GM23338 (cell line): ENCODE data around the gene MYO18A. TPM values are rescaled to one million over a fixed set of nuclear protein-coding genes. Genes with fewer than 3 reads are reported as not detected.

Experiments
- ATAC-seq: fragments of 200-7000 bp; cut with Tn5 transposase; 3 replicates; pipeline ENCODE4 v1.9.1; 2020
- DNase-seq: peaks from one replicate; pipeline ENCODE4 v3.0.0-alpha.2; 2015; ENCODE audit warnings: low spot score
- H2AFZ ChIP-seq: fragments of 200-600 bp; sonication (generic); 2 replicates; pipeline ENCODE4 v1.8.0; 2016; ENCODE audit warnings: antibody characterized with exemption, mild to moderate bottlenecking, moderate library complexity
- H3F3A ChIP-seq: fragments of 200-600 bp; sonication (generic); replicated peaks from 2 replicates; pipeline ENCODE4 v1.8.0; 2017; ENCODE audit warnings: antibody characterized with exemption, mixed run types, low read depth
- H3K27ac ChIP-seq: fragments of 200-600 bp; sonication (generic); 2 replicates; pipeline ENCODE4 v1.6.1; 2016; ENCODE audit warnings: low read depth
- H3K27me3 ChIP-seq: fragments of 200-600 bp; sonication (generic); 2 replicates; pipeline ENCODE4 v1.8.0; 2016; ENCODE audit warnings: mild to moderate bottlenecking, mixed run types, moderate library complexity; ENCODE audit not compliant: insufficient read depth
- H3K36me3 ChIP-seq: fragments of 200-600 bp; sonication (generic); 2 replicates; pipeline ENCODE4 v1.8.0; 2016; ENCODE audit warnings: mild to moderate bottlenecking; ENCODE audit not compliant: insufficient read depth
- H3K4me1 ChIP-seq: fragments of 200-600 bp; sonication (generic); 2 replicates; pipeline ENCODE4 v1.8.0; 2016; ENCODE audit warnings: mild to moderate bottlenecking, moderate library complexity; ENCODE audit not compliant: insufficient read depth
- H3K4me2 ChIP-seq: fragments of 200-600 bp; sonication (generic); 2 replicates; pipeline ENCODE4 v1.7.1; 2017; ENCODE audit warnings: mixed run types
- H3K4me3 ChIP-seq: fragments of 200-600 bp; sonication (generic); 2 replicates; pipeline ENCODE4 v1.6.1; 2016; ENCODE audit warnings: mixed run types
- H3K79me2 ChIP-seq: fragments of 200-600 bp; sonication (generic); replicated peaks from 2 replicates; pipeline ENCODE4 v1.8.0; 2017; ENCODE audit warnings: mild to moderate bottlenecking; ENCODE audit not compliant: insufficient read depth
- H3K9me2 ChIP-seq: fragments of 200-600 bp; sonication (generic); 2 replicates; pipeline ENCODE4 v1.8.0; 2017; ENCODE audit not compliant: insufficient read depth
- H4K20me1 ChIP-seq: fragments of 200-600 bp; sonication (generic); replicated peaks from 2 replicates; pipeline ENCODE4 v1.8.0; 2017; ENCODE audit warnings: mild to moderate bottlenecking; ENCODE audit not compliant: insufficient read depth
- H3K27ac Mint-ChIP-seq: 2 replicates; pipeline ENCODE4 v1.8.0; 2020; ENCODE audit warnings: inconsistent platforms, mild to moderate bottlenecking, moderate library complexity, mixed read lengths
- H3K27me3 Mint-ChIP-seq: 3 replicates; pipeline ENCODE4 v1.8.0; 2022; ENCODE audit warnings: low read depth, mild to moderate bottlenecking, moderate library complexity, mixed read lengths, inconsistent platforms; ENCODE audit not compliant: insufficient read depth, poor library complexity
- H3K36me3 Mint-ChIP-seq: 3 replicates; pipeline ENCODE4 v1.8.0; 2021; ENCODE audit warnings: low read depth, mild to moderate bottlenecking, inconsistent platforms, moderate library complexity, mixed read lengths
- H3K4me1 Mint-ChIP-seq: 3 replicates; pipeline ENCODE4 v1.8.0; 2020; ENCODE audit warnings: mild to moderate bottlenecking, inconsistent platforms, mixed read lengths
- H3K4me3 Mint-ChIP-seq: 3 replicates; pipeline ENCODE4 v1.8.0; 2021; ENCODE audit warnings: moderate library complexity, mild to moderate bottlenecking, inconsistent platforms, mixed read lengths
- H3K9me3 Mint-ChIP-seq: 3 replicates; pipeline ENCODE4 v1.8.0; 2020; ENCODE audit warnings: moderate library complexity, mild to moderate bottlenecking, inconsistent platforms, mixed read lengths
- EZH2phosphoT487 ChIP-seq: fragments of 200-600 bp; sonication (generic); IDR thresholded peaks from one replicate; pipeline ENCODE4 v1.8.1; 2018; ENCODE audit warnings: antibody characterized with exemption; ENCODE audit not compliant: unreplicated experiment
- JUNB ChIP-seq: IDR thresholded peaks from one replicate; pipeline ENCODE4 v1.6.1; 2016; ENCODE audit warnings: antibody characterized with exemption; ENCODE audit not compliant: unreplicated experiment
- NANOG ChIP-seq: IDR thresholded peaks from 2 replicates; pipeline ENCODE4 v1.6.1; 2016; ENCODE audit warnings: antibody characterized with exemption, borderline replicate concordance
- POLR2AphosphoS5 ChIP-seq: IDR thresholded peaks from 2 replicates; pipeline ENCODE4 v1.6.1; 2016; ENCODE audit warnings: antibody characterized with exemption, low read depth
- STAT1 ChIP-seq: IDR thresholded peaks from one replicate; pipeline ENCODE4 v1.6.1; 2016; ENCODE audit warnings: antibody characterized with exemption; ENCODE audit not compliant: unreplicated experiment
- ZNF331 ChIP-seq: fragments of 250-450 bp; sonication (Bioruptor Pico); IDR thresholded peaks from 2 replicates; pipeline ENCODE4 v1.5.0; 2020; ENCODE audit warnings: low read depth, mild to moderate bottlenecking, moderate library complexity
- ZNF462 ChIP-seq: fragments of 250-450 bp; sonication (Bioruptor Pico); IDR thresholded peaks from 2 replicates; pipeline ENCODE4 v1.5.0; 2020; ENCODE audit warnings: mild to moderate bottlenecking, moderate library complexity
- polyA plus RNA-seq: library from polyadenylated mRNA; unstranded; fragments of >200 nt; fragmentation: Nextera tagmentation; extraction: Ambion mirVana; gene quantifications from 2 replicates; pipeline ENCODE4 v1.2.1, GENCODE V29; 2016
- total RNA-seq: library from RNA; depleted of rRNA; stranded (reverse); fragments of >200 nt; shearing (Covaris generic); gene quantifications from 2 replicates; pipeline ENCODE4 v1.2.3, GENCODE V29; 2014

The MYO18A gene
- total and polyA plus RNA-seq, 2 experiments from 2014 or later = 18.3 to 37.5 TPM

GRCh38 chr17:29181226-29181625 lies 1.0 kb upstream of the MYO18A start (continued):
- TF ChIP-seq ZNF462 = no peak

DNA sequence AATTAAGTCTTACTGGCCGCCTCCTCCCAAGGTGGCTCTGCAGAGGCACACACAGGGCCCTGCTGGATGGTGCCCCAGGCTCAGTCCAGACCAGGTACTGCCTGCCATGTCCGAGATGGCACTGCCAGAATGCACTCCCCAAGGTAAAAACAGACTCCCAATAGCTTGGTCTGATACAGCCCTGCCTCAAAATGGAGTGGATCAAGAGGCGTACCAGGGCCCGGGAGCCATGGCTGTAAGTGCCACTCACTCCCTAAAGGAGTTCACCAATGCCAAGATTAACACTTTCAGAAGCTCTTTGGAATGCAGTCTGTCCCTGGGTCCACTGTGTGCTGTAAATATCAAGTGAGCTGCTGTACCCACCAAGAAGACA lies 576 bp upstream of the MYO18A start:
- Histone ChIP-seq H3K27ac (no peak overlapping the region), H3K4me1 (peaks cover 29% of the 10 kb centered on the region)

More for the DNA sequence above, 576 bp upstream of the MYO18A start:
- Mint-ChIP-seq H3K9me3 (peaks cover 3% of the 10 kb centered on the region; the same call in 2 of the 3 replicates), H3K27ac (no peak overlapping the region), H3K27me3 (peaks cover 24% of the 10 kb centered on the region), H3K4me3 (peak overlapping the region; percentile 79), H3K36me3 (no peaks in the 10 kb centered on the region), H3K4me1 (peaks cover 34% of the 10 kb centered on the region)
- ATAC-seq = no peak
- Histone ChIP-seq H3K27me3 (peaks cover 18% of the 10 kb centered on the region), H3K36me3 (no peaks in the 10 kb centered on the region), H3F3A (peaks cover 8% of the 10 kb centered on the region), H3K4me3 (peak overlapping the region; percentile 81), H4K20me1 (no peaks in the 10 kb centered on the region; the same call in 1 of the 2 replicates), H3K9me2 (no peaks in the 10 kb centered on the region), H2AFZ (peak overlapping the region; percentile 96), H3K4me2 (peak overlapping the region; percentile 97), H3K79me2 (peaks cover 18% of the 10 kb centered on the region)
- TF ChIP-seq EZH2phosphoT487 (no peak), NANOG (no peak), STAT1 (no peak), ZNF462 (no peak), ZNF331 (CRISPR knock-in tag) (no peak), JUNB (no peak), POLR2AphosphoS5 (no peak)
- no peak for DNase-seq
